Type B pancreatic cell (in vitro differentiated cells): ENCODE data around the gene PLEKHO2. TPM values are rescaled to one million over a fixed set of nuclear protein-coding genes. Genes with fewer than 3 reads are reported as not detected.

ENCODE experiments used
- DNase-seq: peaks from one replicate; pipeline ENCODE4 v3.0.0; 2021; ENCODE audit warnings: mixed read lengths; ENCODE audit not compliant: unreplicated experiment; ENCODE audit errors: extremely low spot score
- H3K27ac Mint-ChIP-seq: 2 replicates; pipeline ENCODE4 v1.8.0; 2021; ENCODE audit warnings: mild to moderate bottlenecking, mixed read lengths
- H3K27me3 Mint-ChIP-seq: 2 replicates; pipeline ENCODE4 v1.8.0; 2021; ENCODE audit warnings: mixed read lengths
- H3K36me3 Mint-ChIP-seq: 2 replicates; pipeline ENCODE4 v1.8.0; 2021; ENCODE audit warnings: mixed read lengths
- H3K4me1 Mint-ChIP-seq: one replicate; pipeline ENCODE4 v1.8.0; 2021; ENCODE audit warnings: mixed read lengths; ENCODE audit not compliant: unreplicated experiment
- H3K4me3 Mint-ChIP-seq: 2 replicates; pipeline ENCODE4 v1.8.0; 2021; ENCODE audit warnings: mild to moderate bottlenecking, mixed read lengths
- H3K9me3 Mint-ChIP-seq: 2 replicates; pipeline ENCODE4 v1.8.0; 2021; ENCODE audit warnings: mixed read lengths
- CTCF ChIP-seq: fragments of 200-600 bp; sonication (generic); conservative IDR thresholded peaks from 2 replicates; pipeline ENCODE4 v1.5.0; 2021; ENCODE audit warnings: antibody characterized with exemption, mild to moderate bottlenecking
- total RNA-seq: library from RNA; stranded (reverse); gene quantifications from 2 replicates; pipeline ENCODE4 v1.2.1, GENCODE V29; 2021; ENCODE audit warnings: low replicate concordance

The PLEKHO2 gene
- total RNA-seq, 1 donor from 2014 or later, result 11.2 TPM

- peaks cover 6% of the 10 kb centered on the region for H3K27me3 Mint-ChIP-seq
- H3K27ac Mint-ChIP-seq, result no peak overlapping the region
- DNase-seq, result no peak
- TF ChIP-seq CTCF, result no peak
- H3K4me1 Mint-ChIP-seq, result peaks cover 13% of the 10 kb centered on the region
- H3K36me3 Mint-ChIP-seq, result no peaks in the 10 kb centered on the region
- no peak overlapping the region for H3K4me3 Mint-ChIP-seq
- H3K9me3 Mint-ChIP-seq, result peaks cover 11% of the 10 kb centered on the region
Observed at GRCh38 chr15:64903326-64903950, 61.7 kb downstream of the PLEKHO2 start.

- no peaks in the 10 kb centered on the region for H3K36me3 Mint-ChIP-seq
- H3K9me3 Mint-ChIP-seq, result peaks cover 11% of the 10 kb centered on the region
- DNase-seq, result no peak
- H3K4me1 Mint-ChIP-seq, result peaks cover 13% of the 10 kb centered on the region
- peak overlapping the region; percentile 56 for H3K27ac Mint-ChIP-seq
- H3K27me3 Mint-ChIP-seq, result peaks cover 9% of the 10 kb centered on the region
- peak overlapping the region; percentile 11 for H3K4me3 Mint-ChIP-seq
- TF ChIP-seq CTCF, result no peak
Observed at GRCh38 chr15:64904189-64904588, 62.5 kb downstream of the PLEKHO2 start.

GRCh38 chr15:64905119-64905831 lies 63.6 kb downstream of the PLEKHO2 start:
- peaks cover 12% of the 10 kb centered on the region for H3K27me3 Mint-ChIP-seq
- peak overlapping the region; percentile 71 for H3K27ac Mint-ChIP-seq
- peaks cover 13% of the 10 kb centered on the region for H3K4me1 Mint-ChIP-seq
- peak; percentile 84 for TF ChIP-seq CTCF
- peak; percentile 83 for DNase-seq
- peaks cover 11% of the 10 kb centered on the region for H3K9me3 Mint-ChIP-seq
- no peaks in the 10 kb centered on the region for H3K36me3 Mint-ChIP-seq
- H3K4me3 Mint-ChIP-seq, result peak overlapping the region; percentile 81

- Mint-ChIP-seq H3K27ac (no peak overlapping the region), H3K9me3 (peaks cover 7% of the 10 kb centered on the region), H3K36me3 (no peaks in the 10 kb centered on the region), H3K4me1 (peaks cover 13% of the 10 kb centered on the region), H3K27me3 (peaks cover 15% of the 10 kb centered on the region), H3K4me3 (no peak overlapping the region)
- no peak for TF ChIP-seq CTCF
- no peak for DNase-seq
Observed at GRCh38 chr15:64905941-64906340, 64.2 kb downstream of the PLEKHO2 start.

GRCh38 chr15:64906402-64906801 lies 64.7 kb downstream of the PLEKHO2 start:
- Mint-ChIP-seq H3K9me3 (peaks cover 5% of the 10 kb centered on the region), H3K27me3 (peaks cover 20% of the 10 kb centered on the region), H3K4me3 (no peak overlapping the region), H3K4me1 (peaks cover 18% of the 10 kb centered on the region), H3K27ac (no peak overlapping the region), H3K36me3 (no peaks in the 10 kb centered on the region)
- no peak for TF ChIP-seq CTCF
- DNase-seq, result no peak
